ENCODE results near the gene AGBL4.

The AGBL4 gene

GRCh38 chr1:48673332-48674105 lies 1350.2 kb downstream of the AGBL4 start:
- no peak for DNase-seq

DNA sequence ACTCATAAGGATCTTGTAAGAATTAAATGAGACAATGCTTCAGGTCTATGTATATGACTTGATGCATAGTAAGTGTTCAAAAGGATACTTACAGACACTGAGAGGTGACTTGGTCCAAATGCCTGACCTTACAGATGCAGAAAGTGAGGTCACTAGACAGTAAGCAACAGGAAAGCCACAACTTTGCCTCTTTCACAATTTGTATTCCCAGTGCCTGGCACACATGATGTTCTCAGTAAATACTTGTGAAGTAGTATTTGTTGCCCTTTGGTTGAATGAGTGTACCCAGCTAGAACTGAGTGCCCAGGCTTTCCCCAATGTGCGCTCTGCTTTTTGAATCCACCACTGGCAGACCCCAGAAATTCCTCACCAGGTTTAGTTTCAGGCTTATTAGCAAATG lies 1352.2 kb downstream of the AGBL4 start:
- no peak for DNase-seq

GRCh38 chr1:48670234-48671020 lies 1353.3 kb downstream of the AGBL4 start:
- no peak for DNase-seq

DNA sequence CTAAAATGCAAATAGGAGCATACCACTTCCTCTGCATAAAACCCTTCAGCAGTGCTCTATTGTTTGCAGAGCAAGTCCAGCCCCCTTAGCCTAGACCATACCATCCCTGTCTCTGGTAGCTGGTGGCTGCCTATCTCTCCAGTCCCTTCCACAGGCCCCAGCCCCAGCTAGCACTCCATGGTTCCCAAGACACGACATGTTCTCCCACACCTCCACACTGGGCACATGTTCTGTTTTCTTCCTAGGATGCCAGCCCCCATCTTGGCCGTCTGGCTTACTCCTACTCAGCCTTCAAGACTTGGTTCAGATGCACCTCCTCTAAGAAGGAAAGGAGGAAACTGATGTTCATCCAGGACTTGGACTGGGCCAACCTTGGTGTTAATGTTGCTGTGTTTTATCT lies 1355.4 kb downstream of the AGBL4 start:
- no peak for DNase-seq

- DNase-seq = no peak
Observed at GRCh38 chr1:48667782-48668181, 1356.0 kb downstream of the AGBL4 start.

- no peak for DNase-seq
Observed at GRCh38 chr1:48665708-48666407, 1357.9 kb downstream of the AGBL4 start.

GRCh38 chr1:48661726-48662463 lies 1361.9 kb downstream of the AGBL4 start:
- peak; percentile 21 for DNase-seq

DNA sequence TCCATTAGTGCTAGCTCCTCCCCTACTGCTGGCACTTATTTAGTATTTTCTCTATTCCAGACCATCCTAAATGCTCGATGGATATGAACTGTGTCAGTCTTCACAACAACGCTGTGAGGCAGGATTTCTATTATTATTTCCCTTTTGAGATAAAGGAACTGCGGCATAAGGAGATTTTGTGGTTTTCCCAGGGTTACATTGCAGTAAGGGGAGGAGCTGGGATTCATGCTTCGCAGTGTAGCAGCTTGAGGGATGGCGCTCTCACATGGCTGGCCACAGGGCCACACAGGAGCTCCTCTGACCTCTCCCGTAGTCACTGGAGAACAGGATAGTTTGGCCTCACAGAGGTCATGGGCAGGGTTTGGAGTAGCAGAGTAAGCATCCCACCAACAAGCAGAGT lies 1364.0 kb downstream of the AGBL4 start:
- DNase-seq = peak; percentile 20

- no peak for DNase-seq
Observed at GRCh38 chr1:48657413-48657812, 1366.3 kb downstream of the AGBL4 start.

DNA sequence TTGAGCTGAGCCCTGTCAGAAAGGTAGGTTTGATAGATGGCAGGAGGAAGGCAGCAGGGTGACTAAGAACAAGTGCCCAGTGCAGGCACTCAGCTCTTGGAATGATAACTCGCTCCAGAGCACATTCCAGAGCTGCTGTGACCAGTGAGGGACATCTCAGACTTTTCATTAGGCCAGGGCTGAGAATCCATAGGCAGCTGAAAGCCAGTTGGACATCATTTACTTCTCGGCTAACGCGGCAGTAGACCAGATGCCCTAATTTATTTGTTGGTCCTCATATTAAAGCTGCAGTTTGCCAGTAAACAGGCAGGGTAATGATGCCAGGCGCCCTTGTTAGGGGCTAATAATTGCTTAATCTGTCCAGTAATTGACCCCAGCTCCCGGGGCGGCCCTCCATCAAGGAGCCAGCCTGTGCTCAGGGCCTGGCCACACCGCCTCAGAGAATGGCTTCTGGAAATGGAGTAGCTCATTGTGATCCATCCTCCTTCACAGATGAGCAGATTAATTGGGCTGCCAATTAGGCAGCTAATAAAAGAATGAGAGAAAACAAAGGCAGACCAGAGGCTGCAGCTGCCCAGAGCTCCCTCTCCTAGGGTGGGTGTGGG lies 1369.0 kb downstream of the AGBL4 start:
- DNase-seq = no peak

DNA sequence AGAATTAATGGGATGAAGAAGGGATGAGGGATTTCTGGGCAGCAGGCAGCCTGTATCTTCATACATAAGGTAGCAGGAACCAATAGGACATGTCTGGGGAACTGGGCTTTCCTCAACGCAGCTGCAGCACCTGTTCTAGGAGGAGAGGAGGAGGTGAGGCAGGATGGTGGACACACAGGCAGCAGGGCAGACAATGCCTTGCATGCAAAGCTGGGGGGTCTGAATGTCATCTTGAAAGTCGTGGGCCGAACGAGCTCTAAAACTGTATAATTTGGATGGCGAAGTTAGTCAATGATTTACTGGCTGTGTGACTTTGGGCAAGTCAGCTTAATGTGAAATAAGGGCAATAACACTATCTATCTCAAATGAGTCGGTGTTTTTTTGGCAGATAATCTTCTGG lies 1371.4 kb downstream of the AGBL4 start:
- no peak for DNase-seq

DNA sequence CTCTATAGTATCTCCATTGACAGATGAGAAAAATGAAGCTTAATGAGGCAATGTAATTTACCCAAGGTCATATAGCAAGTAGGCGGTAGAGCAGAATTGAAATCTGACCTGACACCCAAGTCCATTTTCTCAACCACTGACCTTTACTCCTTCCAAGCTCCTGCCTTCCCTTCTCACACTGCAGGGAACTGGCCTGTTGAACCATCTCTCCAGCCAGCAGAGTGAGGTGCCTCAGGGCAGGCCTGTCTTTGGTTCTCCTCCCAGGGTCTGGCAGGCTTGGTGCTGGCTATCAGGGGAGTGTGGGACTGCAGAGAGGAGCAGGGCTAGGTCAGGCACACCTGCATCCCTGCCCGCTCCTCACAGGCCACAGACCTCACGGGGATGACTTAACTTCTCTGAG lies 1373.9 kb downstream of the AGBL4 start:
- no peak for DNase-seq

DNA sequence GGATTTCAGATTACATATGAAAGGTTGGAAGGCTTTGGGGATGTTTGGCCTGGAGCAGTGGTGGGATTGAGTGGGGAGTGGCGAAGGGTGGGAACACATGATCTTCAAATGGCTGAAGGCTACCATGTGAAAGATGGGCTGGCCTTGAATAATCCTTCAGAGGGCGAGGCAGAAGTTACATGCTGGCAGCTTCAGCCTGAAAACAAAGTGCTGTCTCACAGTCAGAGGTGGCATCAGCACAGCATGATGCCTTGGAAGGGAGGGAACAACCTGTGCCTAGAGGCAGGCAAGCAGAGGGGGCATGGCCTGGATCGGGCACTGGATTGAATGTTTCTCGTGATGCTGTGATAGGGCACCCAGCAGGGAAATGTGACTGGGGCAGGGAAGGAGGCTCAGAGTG lies 1377.9 kb downstream of the AGBL4 start:
- no peak for DNase-seq

DNA sequence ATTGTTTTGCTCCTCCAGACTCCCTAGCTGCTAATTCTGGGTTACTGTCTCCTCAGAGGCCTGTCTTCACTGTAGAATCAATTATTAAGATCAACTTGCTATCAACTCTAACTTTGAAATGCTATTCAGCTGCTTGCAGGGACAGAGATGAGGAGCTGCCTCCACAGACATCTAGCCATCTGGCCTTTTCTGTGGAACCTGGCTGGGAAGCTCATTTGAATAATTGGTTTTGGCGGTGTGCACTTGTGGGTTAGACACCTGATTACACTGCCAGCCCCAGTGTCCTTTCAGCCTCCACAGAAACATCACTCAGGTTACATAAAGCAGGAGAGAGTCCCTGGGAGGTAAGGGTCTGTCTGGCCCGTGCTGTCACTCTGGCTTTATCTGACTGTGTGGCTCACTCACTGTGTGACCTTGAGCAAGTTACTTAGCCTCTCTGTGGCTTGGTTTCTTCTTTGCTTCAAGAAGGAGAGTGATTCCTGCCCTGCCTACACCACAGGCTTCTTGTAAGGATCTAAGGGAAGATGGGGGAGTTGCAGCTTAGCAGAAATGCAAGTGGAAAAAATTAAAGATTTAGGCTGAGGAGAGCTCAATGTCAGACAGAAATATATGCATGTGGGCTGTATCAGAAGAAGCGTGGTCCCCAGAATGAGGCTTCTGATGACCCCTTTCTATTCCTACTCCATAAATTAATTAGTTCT lies 1378.7 kb downstream of the AGBL4 start:
- no peak for DNase-seq

DNA sequence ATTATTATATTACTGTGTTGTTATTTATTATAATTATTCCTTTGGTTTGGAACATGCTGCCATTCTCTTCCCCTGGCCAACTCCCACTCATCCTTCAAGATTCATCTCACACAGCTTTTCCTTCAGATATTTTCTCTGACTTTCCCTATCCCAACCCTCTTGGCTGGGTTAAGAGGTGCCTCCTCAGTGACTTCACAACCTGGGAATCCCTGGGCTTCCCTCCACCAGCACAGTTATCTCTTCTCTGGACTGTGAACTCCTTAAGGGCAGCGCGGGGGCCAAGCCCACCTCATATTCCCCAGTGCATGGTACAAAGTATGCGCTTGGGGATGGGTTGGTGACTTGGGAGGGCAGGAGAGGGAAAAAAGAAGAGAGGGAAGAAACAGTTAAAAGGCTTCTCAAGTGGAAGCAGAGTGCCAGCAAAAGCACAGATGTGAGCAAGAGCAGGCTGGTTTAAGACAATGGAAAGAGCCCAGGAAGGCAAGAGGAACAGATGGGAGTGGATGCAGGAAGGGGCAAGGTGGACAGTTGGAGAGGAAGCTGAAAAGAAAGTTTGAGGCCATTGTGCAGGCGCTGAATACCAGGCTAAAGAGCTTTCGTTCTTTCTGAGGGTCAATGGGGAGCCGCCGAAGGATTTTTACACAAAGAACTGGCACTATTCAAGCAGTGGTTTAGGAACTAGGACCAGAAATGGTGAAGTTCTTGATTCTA lies 1379.4 kb downstream of the AGBL4 start:
- no peak for DNase-seq

GRCh38 chr1:48643193-48643592 lies 1380.6 kb downstream of the AGBL4 start:
- no peak for DNase-seq

DNA sequence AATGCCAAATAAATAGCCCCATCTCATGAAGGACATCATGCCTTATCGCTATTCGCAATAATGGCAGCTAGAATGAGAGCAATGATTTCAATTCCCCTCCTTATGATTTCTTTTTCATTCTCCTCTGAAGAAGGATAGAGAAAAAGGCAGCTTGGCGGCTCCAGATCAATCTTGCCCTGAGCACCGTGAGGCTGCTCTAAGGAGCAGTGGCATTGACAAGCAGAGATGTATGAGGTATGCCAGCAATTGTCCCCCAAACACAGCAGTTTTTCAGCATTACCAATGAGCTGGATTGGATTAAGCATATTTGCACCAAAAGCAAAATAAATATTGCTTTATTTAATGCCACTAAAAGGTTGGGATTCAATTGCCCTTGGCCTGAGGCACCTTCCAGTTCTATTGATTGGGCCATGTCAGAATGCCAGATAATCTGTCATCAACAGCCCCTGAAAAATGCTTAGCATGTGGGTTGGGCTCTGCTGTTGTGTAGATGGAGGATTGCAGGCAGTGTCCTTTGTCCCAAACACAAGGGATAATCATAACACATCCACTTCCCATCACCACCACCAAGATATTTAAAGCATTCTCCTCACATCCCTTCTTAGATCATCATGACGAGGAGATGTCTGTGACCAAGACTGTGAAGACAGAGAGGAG lies 1382.8 kb downstream of the AGBL4 start:
- DNase-seq = no peak

DNA sequence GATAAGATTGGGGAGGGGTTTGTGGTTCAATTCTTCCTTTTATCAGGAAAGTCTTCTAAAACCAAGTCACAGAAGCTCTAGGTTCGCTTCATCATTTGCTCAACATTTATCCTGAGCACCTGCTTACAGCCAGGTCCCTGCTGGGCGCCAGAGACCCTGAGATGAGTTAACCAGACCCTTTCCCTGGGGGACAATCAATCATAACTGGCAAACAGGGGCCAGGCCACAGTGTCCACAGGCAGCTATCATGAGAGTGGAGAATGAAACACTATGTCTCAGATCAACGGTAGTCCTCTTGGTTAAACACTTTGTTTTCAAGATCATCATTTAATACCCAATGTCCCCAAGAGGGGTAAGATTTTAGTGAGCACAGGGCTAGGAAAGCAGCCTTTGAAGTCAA lies 1393.9 kb downstream of the AGBL4 start:
- no peak for DNase-seq

DNA sequence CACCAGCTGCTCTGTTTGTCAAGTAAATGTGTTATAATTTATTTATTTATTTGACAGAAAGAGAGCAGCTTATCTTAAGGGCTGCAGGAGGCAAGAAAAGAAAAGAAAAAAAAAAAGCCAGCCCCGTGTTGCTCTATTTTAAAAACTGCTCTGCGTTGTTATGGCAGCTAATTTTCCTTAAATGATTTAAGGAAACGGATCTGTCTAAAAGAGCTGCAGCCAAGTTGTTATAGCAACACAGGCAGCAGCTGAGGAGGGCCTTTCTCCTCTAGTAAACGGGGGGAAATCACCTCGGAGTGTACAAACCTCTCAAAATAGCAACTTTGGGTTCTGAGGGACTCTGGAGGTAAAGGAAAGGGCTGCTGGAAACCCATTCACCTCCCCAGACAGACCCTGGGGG lies 1396.3 kb downstream of the AGBL4 start:
- no peak for DNase-seq

GRCh38 chr1:48619539-48619938 lies 1404.2 kb downstream of the AGBL4 start:
- DNase-seq = no peak

DNA sequence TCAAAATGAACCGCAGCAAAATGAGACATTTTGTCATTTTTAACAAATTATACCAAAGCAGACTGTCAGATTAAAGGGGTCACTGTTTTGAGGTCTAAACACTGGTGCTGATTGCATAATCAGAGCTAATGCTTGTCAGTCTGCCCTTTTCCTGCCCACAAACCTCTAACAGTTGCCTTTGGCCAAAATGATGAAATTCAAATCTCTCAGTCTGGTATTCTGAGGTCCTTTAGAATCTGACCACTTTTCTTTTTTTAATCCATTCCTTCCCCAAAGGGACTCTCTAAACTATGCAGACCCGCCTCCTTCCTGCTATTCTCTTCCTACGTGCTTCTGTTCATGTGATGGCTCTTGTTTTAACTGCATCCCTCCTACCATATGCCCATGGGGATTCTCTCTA lies 1406.5 kb downstream of the AGBL4 start:
- no peak for DNase-seq
